GM12878 (cell line): ENCODE measurements around the gene ABCA2. TPM values are rescaled to one million over a fixed set of nuclear protein-coding genes. Genes with fewer than 3 reads are reported as not detected.

ENCODE experiments used
- ATF7 ChIP-seq: fragments of 450-650 bp; IDR thresholded peaks from 2 replicates; pipeline ENCODE4 v1.6.1; 2016; ENCODE audit warnings: low read depth, mild to moderate bottlenecking
- CEBPB ChIP-seq, 2 experiments: fragments of 150-350 bp in 1 of 2; IDR thresholded peaks; 2 replicates each; pipeline ENCODE4 v1.6.1; 2012 to 2014; ENCODE audit warnings: low read depth in 2 of 2, low read length in 2 of 2, borderline replicate concordance in 1 of 2, inconsistent platforms in 1 of 2
- LARP7 ChIP-seq: fragments of 450-650 bp; IDR thresholded peaks from 2 replicates; pipeline ENCODE4 v1.6.1; 2017; ENCODE audit warnings: mild to moderate bottlenecking
- MTA2 ChIP-seq: fragments of 450-650 bp; IDR thresholded peaks from 2 replicates; pipeline ENCODE4 v1.6.1; 2016; ENCODE audit warnings: low read depth, mild to moderate bottlenecking, moderate library complexity
- MYB ChIP-seq: fragments of 150-350 bp; IDR thresholded peaks from 2 replicates; pipeline ENCODE4 v1.6.1; 2014; ENCODE audit warnings: mild to moderate bottlenecking, low read depth, low read length, borderline replicate concordance
- NFYB ChIP-seq: IDR thresholded peaks from 2 replicates; pipeline ENCODE4 v1.6.1; 2011; ENCODE audit warnings: low read depth, mild to moderate bottlenecking, low read length, improper control_type of control experiment, moderate library complexity; ENCODE audit not compliant: insufficient read depth
- PAX5 ChIP-seq: IDR thresholded peaks from 2 replicates; pipeline ENCODE4 v1.6.1; 2011; ENCODE audit warnings: low read depth, low read length, borderline replicate concordance
- ZNF384 ChIP-seq: IDR thresholded peaks from 2 replicates; pipeline ENCODE4 v1.6.1; 2012; ENCODE audit warnings: low read depth, mild to moderate bottlenecking, low read length, improper control_type of control experiment, borderline replicate concordance
- polyA plus RNA-seq, 11 experiments: library from polyadenylated mRNA; depleted of rRNA in 4 of 11; unstranded in 6 of 11; stranded (reverse) in 5 of 11; fragments of >200 nt; fragmentation: Nextera tagmentation in 4 of 11; fragmentation: Illumina TruSeq in 1 of 11; extraction: Ambion mirVana in 4 of 11; extraction: Trizol in 1 of 11; gene quantifications; 1 replicate in 1 of 11; 2 replicates in 10 of 11; pipeline versions ENCODE4 v1.2.1 to v1.2.3, GENCODE V29; 2011 to 2016; ENCODE audit warnings: inconsistent platforms in 2 of 11, missing spikeins in 2 of 11, low read depth in 1 of 11
- total RNA-seq, 4 experiments: library from RNA; depleted of rRNA in 3 of 4; stranded (reverse); fragments of >200 nt in 3 of 4; fragmentation: Illumina TruSeq in 1 of 4; extraction: Trizol in 1 of 4; gene quantifications; 2 replicates each; pipeline versions ENCODE4 v1.2.1 to v1.2.3, GENCODE V29; 2013 to 2021
- TF ChIP-seq, protein P1 (sequence below): IDR thresholded peaks from 2 replicates; pipeline ENCODE4 v1.6.1; 2012; ENCODE audit warnings: improper control_type of control experiment, low read depth, low read length; ENCODE audit not compliant: insufficient replicate concordance
- TF ChIP-seq, protein P2 (sequence below): IDR thresholded peaks from 2 replicates; pipeline ENCODE4 v1.6.1; 2011; ENCODE audit warnings: low read depth, low read length, improper control_type of control experiment, borderline replicate concordance

ABCA2 gene
- total and polyA plus RNA-seq, 10 of the 15 experiments (the other 5 are each of a cell fraction or from before 2014, with no cell fraction given): 0.13 to 2.6 (median 0.71) TPM; not detected in 2

DNA sequence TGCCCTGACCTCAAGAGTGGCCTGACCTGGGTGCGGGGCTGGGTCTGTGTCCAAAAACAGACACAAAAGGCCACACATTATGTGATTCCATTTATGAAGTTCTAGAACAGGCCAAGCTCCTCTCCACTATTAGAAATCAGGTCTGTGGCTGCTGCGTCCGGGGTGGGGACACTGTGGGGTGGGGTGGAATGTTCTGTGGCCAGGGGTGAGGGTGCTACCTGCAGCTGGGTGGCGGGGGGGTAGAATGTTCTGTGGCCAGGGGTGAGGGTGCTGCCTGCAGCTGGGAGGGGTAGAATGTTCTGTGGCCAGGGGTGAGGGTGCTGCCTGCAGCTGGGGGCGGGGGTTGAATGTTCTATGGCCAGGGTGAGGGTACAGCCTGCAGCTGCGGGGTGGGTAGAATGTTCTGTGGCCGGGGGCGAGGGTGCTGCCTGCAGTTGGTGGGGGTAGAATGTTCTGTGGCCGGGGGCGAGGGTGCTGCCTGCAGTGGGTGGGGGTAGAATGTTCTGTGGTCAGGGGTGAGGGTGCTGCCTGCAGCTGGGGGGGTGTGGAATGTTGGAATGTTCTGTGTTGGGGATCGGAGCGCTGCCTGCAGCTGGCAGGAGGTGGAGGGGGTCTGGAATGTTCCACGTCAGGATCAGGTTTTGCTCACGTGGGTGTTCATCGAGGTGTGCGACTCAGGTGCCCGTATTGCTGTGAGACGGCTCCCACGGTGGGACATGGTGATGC is 67.7 kb downstream of the ABCA2 start (continued):
- TF ChIP-seq, protein P1, sequence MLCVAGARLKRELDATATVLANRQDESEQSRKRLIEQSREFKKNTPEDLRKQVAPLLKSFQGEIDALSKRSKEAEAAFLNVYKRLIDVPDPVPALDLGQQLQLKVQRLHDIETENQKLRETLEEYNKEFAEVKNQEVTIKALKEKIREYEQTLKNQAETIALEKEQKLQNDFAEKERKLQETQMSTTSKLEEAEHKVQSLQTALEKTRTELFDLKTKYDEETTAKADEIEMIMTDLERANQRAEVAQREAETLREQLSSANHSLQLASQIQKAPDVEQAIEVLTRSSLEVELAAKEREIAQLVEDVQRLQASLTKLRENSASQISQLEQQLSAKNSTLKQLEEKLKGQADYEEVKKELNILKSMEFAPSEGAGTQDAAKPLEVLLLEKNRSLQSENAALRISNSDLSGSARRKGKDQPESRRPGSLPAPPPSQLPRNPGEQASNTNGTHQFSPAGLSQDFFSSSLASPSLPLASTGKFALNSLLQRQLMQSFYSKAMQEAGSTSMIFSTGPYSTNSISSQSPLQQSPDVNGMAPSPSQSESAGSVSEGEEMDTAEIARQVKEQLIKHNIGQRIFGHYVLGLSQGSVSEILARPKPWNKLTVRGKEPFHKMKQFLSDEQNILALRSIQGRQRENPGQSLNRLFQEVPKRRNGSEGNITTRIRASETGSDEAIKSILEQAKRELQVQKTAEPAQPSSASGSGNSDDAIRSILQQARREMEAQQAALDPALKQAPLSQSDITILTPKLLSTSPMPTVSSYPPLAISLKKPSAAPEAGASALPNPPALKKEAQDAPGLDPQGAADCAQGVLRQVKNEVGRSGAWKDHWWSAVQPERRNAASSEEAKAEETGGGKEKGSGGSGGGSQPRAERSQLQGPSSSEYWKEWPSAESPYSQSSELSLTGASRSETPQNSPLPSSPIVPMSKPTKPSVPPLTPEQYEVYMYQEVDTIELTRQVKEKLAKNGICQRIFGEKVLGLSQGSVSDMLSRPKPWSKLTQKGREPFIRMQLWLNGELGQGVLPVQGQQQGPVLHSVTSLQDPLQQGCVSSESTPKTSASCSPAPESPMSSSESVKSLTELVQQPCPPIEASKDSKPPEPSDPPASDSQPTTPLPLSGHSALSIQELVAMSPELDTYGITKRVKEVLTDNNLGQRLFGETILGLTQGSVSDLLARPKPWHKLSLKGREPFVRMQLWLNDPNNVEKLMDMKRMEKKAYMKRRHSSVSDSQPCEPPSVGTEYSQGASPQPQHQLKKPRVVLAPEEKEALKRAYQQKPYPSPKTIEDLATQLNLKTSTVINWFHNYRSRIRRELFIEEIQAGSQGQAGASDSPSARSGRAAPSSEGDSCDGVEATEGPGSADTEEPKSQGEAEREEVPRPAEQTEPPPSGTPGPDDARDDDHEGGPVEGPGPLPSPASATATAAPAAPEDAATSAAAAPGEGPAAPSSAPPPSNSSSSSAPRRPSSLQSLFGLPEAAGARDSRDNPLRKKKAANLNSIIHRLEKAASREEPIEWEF: no peak
- TF ChIP-seq ATF7 (no peak), PAX5 (no peak), MYB (no peak), LARP7 (no peak), CEBPB (IDR thresholded peaks at IDR 0.05; ENCODE audit: borderline replicate concordance in 1 of 2, low read depth in 2 of 2, low read length in 2 of 2) (no peak), MTA2 (no peak), ZNF384 (no peak), NFYB (no peak)
- TF ChIP-seq, protein P2, sequence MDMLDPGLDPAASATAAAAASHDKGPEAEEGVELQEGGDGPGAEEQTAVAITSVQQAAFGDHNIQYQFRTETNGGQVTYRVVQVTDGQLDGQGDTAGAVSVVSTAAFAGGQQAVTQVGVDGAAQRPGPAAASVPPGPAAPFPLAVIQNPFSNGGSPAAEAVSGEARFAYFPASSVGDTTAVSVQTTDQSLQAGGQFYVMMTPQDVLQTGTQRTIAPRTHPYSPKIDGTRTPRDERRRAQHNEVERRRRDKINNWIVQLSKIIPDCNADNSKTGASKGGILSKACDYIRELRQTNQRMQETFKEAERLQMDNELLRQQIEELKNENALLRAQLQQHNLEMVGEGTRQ: no peak
- TF ChIP-seq, all 136 proteins: peak for 0
